ENCODE measurements around the gene KLF16.

Gene KLF16

GRCh38 chr19:1833540-1833939 lies 29.8 kb downstream of the KLF16 start:
- H3K4me3 ChIP-seq (ENCODE audit: low read depth, low read length): no peak overlapping the region
- DNase-seq (ENCODE audit: low read depth): no peak
- TF ChIP-seq CTCF (IDR thresholded peaks at IDR 0.05; ENCODE audit: low read depth, low read length, missing control alignments): no peak

- no peak for DNase-seq (ENCODE audit: low read depth)
- no peak for TF ChIP-seq CTCF (IDR thresholded peaks at IDR 0.05; ENCODE audit: low read depth, low read length, missing control alignments)
- no peak overlapping the region for H3K4me3 ChIP-seq (ENCODE audit: low read depth, low read length)
These were observed 31.2 kb downstream of the KLF16 start for GRCh38 chr19:1832046-1832663.

GRCh38 chr19:1830978-1831377 lies 32.4 kb downstream of the KLF16 start:
- DNase-seq (ENCODE audit: low read depth): no peak
- TF ChIP-seq CTCF (IDR thresholded peaks at IDR 0.05; ENCODE audit: low read depth, low read length, missing control alignments): no peak
- no peak overlapping the region for H3K4me3 ChIP-seq (ENCODE audit: low read depth, low read length)

- TF ChIP-seq CTCF (IDR thresholded peaks at IDR 0.05; ENCODE audit: low read depth, low read length, missing control alignments): no peak
- no peak overlapping the region for H3K4me3 ChIP-seq (ENCODE audit: low read depth, low read length)
- DNase-seq (ENCODE audit: low read depth): no peak
These were observed 32.8 kb downstream of the KLF16 start for GRCh38 chr19:1830568-1830967.

- no peak overlapping the region for H3K4me3 ChIP-seq (ENCODE audit: low read depth, low read length)
- no peak for TF ChIP-seq CTCF (IDR thresholded peaks at IDR 0.05; ENCODE audit: low read depth, low read length, missing control alignments)
- DNase-seq (ENCODE audit: low read depth): no peak
These were observed 33.4 kb downstream of the KLF16 start for GRCh38 chr19:1829958-1830357.

GRCh38 chr19:1828279-1829238 lies 34.8 kb downstream of the KLF16 start:
- no peak for DNase-seq (ENCODE audit: low read depth)
- no peak overlapping the region for H3K4me3 ChIP-seq (ENCODE audit: low read depth, low read length)
- TF ChIP-seq CTCF (IDR thresholded peaks at IDR 0.05; ENCODE audit: low read depth, low read length, missing control alignments): no peak
